ENCODE measurements around the gene TUBAL3.

DNA sequence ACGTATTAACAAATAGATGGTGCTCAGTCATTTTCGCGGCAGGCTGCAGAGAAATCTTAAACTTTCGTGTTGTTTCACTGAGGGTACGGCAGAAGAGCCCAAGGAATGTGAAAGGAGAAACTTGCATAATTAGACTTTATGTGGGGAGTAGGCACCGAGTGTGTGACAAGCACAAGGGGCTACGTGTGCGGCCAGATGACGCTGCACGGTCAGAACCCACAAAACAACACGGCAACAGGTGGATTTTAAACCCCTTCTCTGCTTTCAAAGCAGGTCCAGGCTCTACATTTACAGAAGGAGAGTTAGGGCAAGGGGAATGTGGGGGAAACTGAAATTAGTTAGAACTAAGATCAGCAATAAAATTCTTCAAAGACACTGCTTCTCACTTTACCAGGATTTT, 40.3 kb downstream of the TUBAL3 start:
- TF ChIP-seq, protein P1, sequence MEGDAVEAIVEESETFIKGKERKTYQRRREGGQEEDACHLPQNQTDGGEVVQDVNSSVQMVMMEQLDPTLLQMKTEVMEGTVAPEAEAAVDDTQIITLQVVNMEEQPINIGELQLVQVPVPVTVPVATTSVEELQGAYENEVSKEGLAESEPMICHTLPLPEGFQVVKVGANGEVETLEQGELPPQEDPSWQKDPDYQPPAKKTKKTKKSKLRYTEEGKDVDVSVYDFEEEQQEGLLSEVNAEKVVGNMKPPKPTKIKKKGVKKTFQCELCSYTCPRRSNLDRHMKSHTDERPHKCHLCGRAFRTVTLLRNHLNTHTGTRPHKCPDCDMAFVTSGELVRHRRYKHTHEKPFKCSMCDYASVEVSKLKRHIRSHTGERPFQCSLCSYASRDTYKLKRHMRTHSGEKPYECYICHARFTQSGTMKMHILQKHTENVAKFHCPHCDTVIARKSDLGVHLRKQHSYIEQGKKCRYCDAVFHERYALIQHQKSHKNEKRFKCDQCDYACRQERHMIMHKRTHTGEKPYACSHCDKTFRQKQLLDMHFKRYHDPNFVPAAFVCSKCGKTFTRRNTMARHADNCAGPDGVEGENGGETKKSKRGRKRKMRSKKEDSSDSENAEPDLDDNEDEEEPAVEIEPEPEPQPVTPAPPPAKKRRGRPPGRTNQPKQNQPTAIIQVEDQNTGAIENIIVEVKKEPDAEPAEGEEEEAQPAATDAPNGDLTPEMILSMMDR (IDR thresholded peaks at IDR 0.05), result no peak
- TF ChIP-seq ZFX (IDR thresholded peaks at IDR 0.05; ENCODE audit: borderline replicate concordance), result no peak

Measured in 22Rv1 (cell line).